Stimulated activated CD4-positive, alpha-beta T cell treated with anti-CD3 and anti-CD28 coated beads, TNF-alpha, amount 100 ng/mL, for 4 hours (primary cell): ENCODE data around the gene CIC.

ENCODE experiments used
- DNase-seq, 3 experiments: peaks; one replicate each; pipeline ENCODE4 v3.0.0-alpha.2; 2020; ENCODE audit warnings: low read depth in 3 of 3

CIC gene

DNA sequence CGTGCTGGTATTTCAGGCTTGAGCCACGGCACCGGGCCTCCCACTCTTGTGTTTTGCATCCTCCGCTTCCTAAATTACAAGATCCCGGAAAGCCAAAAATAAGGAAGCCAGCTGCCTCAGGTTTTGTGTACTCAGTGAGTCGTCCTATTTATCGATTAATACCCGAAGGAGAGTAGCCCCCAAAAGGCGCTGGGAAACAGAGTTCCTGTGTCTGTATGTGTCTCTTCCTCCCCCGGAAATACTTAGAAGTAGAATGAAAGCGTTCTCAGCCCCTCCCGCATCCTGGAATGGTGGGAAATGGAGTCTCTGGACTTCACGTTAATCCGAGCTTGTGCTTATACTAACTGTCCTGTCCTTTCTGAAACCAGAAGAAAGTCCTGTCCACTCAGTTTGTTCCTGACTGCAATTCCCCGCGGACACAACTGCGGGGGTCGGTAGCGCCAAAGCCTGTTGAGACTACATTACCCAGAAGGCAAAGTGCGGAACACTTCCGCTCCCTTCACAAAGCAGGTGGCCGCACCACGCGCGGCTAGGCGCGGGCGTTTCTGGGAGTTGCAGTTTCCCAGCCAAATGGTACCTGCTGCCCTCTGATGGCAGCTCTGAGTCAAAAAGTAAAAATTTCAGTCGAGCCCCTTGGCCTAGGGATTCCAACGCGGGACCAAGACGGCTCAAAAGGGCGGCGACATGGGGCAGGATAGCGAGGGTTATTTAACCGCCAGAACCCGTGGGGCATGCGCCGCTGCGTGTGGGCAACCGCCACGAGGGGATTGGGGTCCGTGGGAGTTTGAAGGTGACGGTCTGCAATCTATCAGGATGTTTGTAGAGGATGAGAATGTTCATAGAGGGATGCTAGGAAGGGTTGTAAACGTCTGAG, 24.5 kb upstream of the CIC start:
- peak; percentile 75 to 87 (median 85) for DNase-seq

DNA sequence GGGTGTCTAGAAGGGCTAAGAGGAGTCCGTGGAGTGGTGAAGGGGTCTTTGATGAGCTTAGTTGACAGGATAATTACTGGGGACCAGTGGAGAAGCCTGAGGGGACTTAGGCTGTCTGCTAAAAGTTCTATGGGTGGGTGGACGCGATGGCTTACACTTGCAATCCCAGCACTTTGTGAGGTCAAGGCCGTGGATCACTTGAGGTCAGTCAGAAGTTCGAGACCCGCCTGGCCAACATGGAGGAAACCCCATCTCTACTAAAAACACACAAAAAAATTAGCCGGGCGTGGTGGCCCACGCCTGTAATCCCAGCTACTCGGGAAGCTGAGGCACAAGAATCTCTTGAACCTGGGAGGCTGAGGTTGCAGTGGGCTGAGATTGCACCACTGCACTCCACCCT, 23.8 kb upstream of the CIC start:
- DNase-seq, result no peak

DNA sequence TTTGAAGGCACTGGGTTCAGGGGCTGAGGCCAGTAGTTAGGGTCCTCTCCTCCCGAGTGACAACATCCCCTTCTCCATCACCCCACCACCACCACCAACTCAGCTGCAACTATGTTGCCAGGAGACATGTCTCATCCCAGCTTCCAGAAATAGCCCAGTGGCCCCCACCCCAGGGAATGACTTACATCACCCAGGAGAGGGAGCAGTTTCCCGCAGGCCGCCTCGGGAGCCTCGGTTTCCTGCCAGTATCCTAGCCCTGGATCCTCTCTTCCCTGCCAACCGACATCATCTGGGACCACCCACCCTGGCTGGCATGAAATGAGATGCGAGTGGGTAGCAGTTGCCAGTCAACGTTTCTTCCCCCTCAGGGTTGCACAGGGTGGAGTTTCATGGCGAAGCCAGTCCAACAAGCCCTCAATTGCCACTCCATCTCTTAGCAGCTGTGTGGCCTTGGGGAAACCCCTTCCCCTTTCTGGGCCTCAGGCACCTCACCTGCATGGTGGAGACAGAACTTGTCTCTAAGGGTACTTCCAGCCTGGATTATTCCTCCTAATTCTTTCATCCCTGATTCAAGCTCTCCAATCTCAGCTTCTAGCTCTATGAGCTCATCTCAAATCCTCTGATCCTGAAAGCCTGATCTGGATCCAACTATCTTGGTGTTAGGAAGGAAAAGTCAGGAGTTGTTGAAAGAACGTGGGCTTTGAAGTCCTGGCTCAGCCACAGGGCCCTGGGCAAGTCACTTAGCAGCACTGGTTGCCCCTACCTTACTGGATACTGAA, 22.7 kb upstream of the CIC start:
- no peak for DNase-seq

DNA sequence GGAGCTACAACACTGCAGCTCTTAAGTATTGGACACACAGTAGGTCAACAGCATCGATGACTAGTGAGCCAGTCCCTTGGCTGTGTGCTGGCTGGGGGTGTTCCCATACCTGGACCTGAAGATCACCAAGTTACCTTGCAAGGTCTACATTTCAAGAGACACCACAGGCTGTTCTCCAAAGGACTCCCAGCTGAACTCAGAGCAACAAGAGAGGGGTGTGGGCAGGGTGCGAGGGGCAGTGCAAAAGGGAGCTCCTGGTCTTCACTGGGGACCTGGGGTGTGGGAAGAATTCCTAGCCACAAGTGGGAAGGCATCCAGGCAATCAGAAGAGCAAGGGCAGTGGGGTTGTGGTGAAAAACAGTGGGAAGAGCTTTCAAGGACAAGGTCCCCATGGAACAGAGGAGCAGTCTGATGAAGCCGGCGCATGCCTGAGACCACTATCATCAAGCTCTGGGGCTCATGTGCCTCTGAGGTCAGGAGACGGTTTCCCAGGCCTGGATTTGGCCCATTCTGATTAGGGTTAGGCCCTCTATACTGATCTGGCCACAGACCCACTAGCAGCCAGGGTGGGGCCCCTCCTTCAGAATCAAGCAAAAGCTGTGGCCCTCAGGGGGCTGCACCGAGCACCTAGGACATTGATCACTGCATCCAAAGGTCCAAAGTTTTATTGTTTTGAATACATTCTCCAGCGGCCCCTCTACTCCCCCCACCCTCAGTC, 22.0 kb upstream of the CIC start:
- DNase-seq, result no peak

DNA sequence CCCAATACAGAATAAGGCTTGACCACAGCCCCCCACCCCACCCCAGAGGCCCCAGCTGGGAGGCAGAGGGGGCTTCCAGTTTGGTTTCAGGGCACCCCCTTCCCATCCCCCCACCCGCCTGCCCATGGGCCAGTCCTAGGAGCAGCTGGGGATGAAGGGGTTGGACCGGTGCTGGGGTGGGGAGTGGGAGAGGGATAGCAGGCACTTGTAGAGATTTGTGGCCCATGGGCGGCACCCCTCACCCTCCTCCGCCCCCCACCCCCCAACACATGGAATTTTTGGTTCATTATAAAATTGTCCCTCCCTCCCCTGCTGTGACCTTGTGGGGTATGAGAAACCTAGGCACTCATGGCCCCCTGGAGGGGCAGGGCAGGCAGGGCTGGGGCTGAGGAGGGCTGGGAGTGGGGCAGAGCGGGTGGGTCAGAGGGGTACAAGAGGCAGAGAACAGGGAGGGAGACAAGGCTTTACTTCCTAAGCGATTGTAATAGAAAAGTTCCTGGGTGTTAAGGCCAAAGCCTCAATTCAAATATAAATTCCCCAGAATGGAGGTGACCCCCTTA, 21.3 kb upstream of the CIC start:
- DNase-seq, result no peak

DNA sequence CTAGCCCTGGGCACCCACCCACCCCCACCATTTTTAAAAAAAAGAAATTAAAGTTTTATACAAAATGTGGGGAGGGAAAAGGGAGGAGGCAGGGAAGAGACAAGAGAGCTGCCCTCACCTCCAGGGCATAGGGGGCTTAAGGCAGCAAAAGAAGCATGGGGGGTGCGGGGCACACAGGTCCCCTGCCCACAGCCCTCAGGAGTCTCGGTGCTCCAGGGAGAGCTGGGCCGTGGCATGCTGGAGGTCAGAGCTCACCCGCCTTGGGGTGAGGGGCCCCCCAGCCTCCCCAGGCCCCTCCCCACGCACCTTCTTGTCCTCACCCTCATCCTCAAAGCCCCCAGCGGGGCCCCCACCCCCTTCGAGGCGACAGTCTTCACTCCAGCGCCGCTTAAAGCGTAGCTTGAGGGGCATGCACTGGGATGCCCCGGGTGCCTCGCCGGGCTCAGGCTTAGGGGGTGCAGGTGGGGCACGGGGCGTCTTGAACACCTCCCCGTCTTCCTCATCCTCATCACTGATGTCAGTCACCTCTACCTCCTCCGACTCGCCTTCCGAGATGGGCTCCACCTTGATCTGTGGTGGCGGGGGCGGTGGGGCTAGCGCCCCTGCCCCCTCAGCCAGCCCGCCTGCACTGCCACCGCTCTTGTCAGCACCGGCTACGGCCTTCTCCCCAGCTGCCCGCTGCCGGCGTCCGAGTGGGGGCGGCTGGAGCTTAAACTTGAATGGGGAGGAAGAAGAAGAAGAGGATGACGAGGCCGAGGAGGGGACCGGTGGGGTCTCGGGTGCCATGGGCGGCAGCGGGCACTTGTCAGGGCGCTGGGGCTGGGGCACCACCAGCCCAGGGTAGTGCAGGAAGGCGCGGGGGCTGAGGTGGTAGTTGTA, 20.5 kb upstream of the CIC start:
- no peak for DNase-seq

DNA sequence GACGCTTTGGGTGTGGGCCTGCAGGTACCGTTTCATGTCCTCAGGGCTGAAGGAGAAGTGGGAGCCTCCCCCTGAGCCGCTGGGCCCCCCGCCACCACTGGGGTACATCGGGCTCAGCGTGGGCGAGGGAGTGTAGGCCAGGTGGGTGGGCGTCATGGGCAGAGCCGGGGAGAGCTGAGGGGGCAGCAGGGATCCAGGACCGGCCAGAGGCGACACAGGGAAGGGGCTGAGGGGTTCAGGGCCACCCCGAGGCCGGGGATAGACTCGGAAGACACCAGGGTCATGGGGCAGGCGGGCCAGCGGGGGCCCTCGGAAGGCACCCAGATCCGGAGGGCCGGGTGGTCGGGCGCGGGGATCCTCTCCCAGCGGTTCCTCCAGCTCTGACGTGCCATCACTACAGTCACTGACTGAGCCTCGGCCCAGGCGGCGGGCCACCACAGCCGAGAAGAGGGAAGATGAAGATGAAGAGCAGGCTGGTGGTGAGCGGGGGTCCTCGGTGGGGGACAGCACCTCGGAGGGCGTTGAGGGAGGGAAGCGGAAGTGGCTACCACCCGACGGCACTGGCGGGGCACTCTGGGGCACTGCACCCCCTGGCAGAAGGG, 19.8 kb upstream of the CIC start:
- DNase-seq, result no peak

DNA sequence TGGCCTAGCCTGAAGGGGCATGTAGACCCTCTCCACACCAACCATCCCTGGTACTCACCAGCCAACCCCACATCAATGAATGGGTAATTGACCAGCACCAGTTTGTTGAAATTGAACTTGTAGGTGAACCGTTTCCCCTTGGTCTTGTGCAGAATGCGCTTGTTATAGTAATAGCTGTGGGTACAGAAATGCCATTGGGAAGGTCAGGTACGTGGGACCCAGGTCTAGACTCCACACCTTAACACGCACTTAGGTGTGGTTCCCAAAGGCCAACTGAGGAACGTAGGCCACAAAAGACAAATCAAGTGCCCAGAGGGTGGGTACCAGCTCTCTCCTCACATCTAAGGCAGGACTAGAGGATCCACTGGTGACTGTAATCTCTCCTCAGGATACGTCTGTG, 19.3 kb upstream of the CIC start:
- DNase-seq, result no peak

DNA sequence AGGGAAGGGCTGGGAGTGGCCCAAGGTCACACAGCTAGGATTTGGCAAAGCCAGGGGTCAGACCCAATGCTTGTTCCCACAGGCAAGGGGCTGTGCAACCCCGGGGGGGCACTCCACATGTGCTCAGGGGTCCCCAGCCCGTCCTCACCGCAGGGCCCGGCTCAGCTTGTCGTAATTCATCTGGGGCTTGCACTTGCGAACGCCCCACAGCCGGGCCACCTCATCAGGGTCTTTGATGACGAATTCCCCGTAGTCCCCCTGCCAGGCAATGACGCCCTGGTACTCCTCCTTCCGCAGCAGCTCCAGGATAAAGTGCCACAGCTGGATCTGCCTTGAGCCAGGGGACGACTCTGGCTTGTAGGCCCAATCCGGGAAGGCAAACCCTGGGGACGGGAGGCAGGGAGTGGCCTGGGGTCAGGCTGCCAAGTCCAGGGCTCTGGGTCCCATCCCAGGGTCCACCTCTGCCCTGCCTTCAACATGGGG, 18.8 kb upstream of the CIC start:
- DNase-seq, result no peak

DNA sequence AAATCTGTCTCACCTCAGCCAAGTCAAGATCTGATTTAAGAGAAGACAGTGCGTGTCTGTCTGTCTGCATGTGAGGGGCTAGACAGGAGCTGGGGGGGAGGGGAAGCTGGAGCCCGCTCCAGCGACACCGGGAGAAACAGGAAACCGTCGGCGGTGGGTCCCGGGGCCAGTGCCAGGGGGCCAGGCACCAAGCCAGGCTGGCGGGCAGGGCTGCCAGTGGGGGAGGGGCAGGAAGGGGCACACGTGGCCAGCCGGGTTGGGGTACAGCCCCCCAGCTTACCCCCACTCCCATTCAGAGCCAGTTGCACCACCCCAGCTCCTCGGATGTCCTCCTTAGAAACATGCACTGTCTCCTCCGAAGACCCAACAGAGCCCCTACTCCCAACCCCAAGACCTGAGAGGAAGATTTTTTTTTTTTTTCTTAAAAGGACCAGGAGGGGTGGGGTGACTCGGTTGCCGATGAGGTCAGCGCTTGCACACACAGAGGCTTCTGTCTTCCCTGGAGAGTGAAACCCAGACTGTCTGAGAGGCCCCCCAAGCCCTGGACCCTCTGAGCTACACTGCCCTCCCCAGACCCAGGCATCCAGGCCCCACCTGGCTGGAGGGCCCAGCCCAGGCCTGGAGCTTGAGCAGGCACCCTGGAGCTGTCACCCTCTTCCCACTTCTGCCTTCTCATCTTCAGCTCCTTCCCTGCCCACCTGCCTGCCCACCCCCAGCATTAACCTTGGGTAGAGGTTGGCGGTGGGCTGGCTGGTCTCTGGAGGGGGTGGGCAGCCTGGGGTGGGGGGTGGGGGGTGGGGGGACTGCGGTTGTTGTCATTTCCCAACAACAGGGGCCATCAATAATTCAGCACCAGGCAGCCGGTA, 18.2 kb upstream of the CIC start:
- DNase-seq, result no peak

DNA sequence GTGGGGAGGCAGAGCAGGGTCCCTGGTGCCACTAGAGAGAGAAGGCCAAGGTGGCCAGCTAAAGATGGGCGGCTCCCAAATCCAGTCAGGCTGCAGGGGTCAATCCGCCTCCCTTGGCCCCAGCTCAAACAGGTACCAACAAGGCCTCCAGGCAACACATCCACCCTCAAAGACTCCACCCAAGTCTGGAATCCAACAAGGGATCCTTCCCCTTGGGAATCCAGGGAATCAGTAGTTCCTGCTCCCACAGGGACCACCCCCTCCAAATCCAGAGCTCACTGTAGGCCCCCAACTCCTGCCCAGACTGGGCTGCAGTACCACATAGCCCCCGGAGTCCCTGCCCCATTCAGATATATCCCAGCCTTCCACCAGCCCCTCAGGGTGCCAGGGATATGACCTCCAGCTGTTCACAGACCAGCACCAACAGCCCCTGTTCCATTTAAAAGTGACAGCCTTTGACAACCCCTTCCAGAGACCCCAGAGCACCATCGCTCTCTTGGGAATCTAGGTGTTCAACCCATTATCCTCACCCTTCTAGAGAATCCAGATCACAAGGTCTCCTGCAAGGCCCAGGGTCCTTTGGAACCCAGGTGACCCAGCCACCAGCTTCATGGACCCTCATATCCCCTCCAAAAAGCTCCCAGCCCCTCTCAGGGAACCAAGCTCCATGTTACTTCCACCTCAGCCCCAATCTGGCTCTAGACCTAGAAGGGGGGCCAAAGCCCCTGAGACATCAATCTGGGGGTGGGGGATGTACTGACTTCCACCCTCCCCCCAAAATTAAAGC, 17.3 kb upstream of the CIC start:
- no peak for DNase-seq

DNA sequence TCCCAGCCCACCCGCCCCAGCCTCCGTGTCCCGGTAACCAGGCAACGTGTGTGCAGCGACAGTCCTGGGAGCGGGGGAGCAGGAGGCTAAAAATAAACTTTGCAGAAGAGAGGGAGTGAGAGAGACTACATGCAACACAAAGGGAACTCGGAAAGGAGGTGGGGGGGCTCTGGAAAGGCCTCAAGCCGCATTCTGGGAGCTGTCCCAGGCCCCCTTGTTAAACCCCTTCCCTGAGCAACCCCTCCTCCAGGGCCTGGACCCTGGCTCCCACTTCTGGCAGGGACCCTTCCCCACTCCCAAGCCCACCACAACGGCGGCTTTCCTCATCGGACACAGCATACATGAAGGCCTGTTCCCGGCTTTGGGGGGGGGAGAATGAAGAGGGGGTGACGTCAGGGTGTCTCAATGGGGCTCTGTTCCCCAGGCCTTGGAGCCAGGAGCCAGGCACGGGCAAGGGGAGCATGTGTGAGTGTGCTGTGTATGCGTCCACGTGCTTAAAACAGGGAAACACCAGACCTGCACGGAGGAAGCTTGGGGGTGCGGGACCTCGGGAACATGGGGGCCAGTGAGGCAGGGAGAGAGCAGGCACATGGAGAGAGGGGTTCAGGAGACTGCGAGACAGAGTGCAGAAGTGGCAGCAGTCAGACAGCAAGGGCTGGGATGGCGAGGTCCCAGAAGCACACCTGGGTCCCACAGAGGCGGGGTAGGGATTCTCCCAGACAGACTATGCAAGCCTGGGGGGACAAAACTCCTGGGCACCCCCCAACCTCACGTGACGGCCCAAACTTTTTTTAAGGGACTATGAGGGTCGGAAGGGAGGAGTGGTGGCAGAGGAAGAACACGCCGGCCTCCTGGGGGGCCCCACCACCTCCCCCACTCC, 16.4 kb upstream of the CIC start:
- DNase-seq, result no peak

DNA sequence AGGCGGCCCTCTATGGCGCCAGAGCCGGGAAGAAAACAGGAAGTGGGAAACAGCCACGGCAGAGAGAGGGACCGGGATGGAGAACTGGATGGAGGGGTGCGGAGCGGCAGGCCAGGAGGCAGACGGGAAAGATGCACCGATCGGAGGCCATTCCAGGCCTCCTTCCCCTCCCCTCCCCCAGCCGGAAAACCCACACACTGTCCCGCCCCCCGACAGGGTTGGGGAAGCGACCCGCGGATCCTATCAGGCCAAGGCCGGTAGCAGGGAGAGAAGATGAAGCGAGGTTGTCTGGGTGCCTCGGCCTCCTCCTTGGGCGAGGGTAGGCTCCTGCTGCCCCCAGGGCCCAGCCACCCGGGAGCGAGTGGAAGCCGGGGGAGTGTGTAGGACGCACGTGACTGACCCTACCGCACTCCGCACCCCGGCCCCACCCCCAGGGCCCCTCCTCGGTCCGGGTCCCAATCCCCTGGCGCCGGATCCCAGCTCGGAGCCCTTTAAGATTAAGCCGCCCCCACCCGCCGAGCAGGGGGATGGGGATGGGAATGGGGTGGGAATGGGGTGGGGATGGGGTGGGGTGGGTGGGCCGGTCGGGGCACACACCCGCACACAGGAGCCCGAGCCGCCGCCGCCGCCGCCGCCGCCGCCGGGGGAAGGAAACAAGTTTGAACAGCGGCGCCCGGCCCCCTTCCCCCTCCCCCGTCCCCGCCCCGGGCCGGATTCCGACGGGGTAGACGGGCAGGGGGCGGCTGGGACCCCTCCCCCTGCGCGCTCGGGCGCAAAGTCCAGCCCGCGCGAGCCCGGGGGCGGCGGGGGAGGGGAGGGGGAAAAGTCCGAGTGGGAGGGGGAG, 15.6 kb upstream of the CIC start:
- peak; percentile 26 to 58 (median 45) for DNase-seq

DNA sequence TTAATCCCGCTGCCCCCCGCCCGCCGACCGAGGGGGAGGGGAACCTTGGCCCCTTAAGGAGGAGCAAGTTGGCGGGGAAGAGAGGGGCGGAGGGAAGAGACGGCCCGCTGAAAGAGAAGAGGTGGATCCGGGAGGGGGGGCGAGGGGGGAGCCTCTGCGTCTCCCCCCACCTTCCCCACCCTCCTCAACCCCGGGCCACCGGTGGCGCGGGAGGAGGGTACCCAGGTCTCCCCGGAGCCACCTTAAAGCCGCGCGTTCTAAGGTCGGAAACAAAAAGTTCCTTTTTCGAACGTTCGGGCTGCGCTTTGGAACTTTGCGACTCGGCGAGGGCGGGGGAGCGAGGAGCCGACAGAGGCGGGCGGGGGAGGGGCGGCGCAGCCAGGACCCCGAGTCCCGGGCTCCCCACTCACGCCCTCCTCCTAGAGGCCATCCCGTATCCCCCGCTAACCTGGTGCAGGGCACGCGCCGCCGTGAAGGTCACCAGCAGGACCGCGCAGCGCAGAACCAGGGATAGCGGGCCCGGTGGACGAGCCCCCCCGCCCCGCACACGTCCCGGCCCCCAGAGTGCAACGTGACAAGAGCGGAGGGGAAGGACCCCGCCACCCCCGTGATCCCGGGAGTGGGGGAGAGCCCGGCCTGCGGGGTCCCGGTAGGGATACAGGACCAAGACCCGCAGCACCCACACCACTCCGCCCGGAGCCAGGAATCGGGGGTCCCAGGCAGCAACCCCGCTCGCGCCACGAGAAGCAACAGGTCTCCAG, 14.8 kb upstream of the CIC start:
- peak; percentile 67 to 69 (median 68) for DNase-seq

DNA sequence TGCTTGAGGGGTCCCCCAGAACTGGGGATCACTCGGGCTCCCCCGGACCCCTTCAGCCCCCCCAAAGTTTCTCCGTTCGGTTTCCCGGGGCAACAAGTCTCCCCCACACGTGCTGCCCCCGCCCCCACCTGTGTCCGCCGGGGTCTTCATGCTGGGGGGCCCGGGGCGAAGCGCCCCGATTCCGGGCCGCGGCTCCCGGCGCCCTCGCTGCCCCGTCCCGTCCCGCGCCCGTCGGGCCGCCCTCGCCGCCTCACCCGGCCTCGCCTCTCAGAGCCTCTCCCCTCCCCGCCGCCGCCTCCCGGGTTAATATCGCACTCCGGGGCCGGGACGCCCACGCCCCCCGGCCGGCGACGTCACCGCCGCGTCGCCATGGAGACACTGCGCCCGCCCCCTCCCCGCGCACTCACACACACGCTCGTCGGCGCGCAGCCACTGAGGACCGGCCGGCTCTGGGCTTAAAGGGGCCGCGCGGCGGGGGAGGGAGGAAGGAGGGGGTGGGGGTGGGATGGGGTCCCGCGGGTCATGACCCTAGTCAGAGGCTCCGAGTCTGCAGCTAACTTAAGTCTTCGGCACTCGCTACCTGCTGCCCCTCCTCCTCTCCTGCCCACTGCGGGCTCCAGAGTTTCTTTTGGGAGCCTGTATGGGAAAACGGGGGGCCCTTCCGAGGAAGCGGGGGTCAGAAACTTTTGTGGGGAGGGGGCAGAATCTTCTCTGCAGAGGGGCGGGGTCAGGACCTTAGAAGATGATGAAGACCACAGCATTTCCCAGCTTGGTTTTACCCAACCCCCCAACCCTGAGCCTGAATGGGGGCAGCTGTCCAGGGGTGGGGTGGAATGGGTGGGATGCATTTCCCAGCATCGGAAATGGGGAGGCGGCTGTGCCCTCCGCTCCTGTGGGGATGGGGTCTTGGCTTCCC, 13.9 kb upstream of the CIC start, which contains the start of gene ERF:
TSS of gene ERF (minus strand) at position 279 of the 916 bp plus-strand sequence. CDS start at position 150, 129 bp downstream.
- peak; percentile 89 to 93 (median 92) for DNase-seq
